Endothelial cell of hepatic sinusoid (primary cell): ENCODE measurements around the gene KLF11.
"Not testable (repeated sequence)": the region's sequence is repeated elsewhere in the genome, so short reads cannot be mapped to it uniquely, and the experiment has no call there.

ENCODE experiments used
- in situ Hi-C: cut with HindIII; loops from 2 replicates; pipeline ENCODE4 v1.10.0; 2017; ENCODE audit warnings: low sequenced_read_pairs

The KLF11 gene

DNA sequence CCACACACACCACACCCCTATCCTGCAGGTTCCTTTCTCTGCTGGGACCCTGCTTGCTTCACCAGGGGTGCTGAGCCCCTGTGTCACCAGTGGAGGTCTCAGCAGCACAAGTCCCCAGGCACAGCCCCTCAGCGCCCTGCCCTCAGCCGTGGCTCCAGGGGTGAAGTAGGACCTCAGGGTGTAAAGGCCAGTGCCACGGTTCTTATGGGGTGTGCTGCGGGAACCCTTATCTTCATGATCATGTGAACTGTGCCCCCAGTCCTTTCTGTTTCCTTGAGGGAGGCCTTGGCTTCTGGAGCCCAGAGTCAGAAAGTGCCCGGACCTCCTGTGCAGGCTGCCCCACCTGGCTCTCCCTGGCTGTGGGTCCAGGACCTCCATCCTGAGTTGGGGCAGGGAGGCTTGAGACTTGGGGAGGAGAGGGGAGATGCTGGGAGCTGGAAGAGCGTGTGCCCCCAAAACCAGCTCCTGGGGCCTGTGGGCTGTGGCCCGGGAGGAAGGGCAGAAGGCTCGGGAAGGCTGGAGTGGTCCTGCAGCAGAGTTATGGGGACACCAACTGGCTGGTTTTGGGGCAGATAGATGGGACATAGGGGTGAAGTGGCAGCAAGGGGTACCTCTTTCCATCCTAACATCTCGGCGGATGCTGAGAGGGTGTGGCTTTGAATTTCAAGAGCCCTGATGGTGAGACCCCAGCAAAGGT lies 20.2 kb upstream of the KLF11 start:
- in situ Hi-C loops, result no loop called here

DNA sequence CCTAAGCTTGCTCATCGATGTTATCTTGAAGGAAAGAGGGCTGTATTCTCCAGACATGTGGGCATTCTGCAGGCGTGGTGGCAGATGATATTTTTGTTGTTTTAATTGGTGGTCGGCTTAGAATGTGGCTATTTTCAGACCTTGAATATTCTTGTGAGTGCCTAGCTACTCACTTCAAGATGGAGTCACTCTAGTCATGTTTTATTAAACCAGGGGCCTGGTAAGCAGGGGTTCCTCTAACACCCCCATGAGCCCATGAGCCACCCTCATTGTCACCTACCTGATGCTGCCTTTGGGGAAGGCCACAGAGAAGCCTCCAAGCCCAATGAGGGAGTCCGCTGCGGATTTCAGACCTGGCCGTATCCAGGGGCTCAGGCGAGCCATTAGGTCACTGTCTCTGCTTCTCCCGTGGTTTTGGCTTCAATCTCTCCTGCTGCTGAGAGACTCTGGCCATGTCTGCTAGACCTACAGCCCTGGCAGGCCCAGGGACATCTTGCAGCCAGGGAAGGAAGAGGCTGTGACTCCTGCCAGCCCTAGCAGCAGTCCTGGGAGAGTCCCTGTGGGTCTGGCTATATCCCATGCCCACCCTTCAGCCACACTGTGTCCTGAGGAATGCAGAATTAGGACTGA lies 16.3 kb upstream of the KLF11 start:
- in situ Hi-C loops, result loop anchor here (5.0 kb wide), 1 partner anchor 55 kb away; no protein-coding TSS in a partner anchor

DNA sequence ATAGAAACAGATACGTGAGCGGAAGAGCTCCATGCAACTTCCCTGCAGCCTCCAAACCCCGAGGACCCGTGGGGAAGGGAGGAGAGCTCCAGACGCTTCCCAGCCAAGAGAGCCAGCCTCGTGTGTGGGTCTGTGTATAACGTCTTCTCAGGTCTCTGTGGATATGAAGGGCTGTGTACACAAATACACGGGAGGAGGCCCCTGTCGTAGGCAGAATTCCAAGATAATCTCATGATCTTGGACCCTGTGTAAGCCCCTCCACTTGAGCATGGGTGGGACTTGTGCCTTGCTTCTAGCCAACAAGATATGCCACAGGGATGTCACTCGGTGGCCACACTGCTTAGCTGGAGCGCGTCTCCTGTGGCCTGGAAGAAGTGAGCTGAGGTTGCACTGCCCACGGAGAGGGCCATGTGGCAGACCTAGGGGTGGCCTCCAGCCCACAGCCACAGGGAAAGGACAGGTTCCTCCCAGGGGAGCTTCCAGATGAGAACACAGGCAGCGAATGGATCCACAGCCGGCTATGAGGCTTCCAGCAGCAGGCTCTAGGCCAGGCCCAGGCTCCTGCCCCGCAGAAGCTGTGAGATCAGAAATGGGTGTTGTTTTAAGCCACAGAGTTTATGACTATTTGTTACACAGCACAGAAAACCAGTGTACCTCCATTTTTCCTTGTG lies 15.6 kb upstream of the KLF11 start:
- in situ Hi-C loops, result loop anchor here (5.0 kb wide), 1 partner anchor 55 kb away; no protein-coding TSS in a partner anchor

DNA sequence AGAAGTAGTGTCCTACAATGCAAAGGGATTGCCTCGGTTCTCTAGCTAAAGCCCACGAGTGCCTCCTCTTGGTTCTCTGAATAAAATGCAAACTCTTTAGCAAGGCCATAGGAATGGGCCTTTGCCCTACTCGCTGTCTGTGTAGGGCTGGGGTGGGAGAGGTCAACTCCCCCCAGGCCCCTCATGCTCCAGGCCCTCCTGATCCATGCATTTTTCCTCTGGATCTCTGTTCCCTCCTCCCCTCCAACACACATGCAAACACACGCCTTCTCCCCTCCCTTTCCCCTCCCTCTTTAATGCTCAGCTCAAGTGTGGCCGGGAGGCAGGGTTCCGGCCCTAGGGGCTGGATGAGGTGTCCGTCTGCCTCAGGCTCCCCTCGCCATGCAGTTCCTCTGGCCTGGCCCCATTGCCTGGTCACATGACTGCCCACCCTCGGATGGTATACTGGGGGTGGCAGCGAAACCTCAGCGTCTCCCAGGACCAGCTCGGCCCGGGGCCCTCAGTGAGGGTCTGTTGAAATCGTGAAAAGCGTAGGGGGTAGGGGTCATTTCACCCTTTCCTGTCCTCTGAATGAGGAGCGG lies 14.9 kb upstream of the KLF11 start:
- in situ Hi-C loops, result loop anchor here (5.0 kb wide), 1 partner anchor 56 kb away; no protein-coding TSS in a partner anchor

DNA sequence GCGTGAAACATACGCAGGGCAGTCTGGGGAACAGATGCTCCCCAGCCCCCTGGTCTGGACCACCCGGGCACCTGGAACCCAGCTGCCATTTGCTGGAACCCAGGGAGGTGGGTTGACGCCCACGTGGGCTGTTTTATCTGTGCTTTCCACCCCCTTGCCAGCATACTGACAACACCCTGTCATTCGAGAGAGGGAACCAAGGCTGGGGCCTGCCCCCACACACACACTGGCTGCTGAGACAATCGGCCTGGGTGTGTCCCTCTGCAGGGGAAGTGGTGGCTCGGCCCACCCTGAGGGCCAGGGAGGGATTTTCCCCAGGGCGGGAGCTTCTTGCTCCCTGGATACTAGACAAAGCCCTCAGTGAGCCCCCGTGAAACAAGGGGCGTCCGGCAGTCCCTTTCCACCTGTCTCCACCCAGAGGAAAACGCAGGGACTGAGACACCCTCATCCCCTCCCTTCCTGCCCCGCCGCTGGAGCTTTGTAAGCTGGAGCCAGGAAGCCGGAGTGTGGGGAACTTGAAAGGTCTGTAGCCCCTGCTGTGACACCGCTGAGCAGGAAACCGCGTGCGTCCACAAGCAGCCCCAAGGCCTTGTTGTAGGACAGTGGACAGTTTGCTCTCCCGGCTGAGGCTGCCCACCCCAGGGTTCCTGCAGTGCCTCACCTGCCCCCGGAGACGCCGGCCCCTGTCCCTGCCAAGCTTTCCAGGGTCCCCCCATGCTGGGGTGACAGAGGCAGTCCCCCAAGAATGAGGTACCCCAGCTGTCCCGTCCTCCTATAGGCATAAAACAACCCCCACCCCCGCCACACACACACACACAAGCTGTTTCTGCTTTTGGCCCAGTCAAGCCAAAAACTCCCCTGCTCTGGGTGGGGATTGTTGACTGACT lies 14.1 kb upstream of the KLF11 start:
- in situ Hi-C loops, result loop anchor here (5.0 kb wide), 1 partner anchor 57 kb away; no protein-coding TSS in a partner anchor

DNA sequence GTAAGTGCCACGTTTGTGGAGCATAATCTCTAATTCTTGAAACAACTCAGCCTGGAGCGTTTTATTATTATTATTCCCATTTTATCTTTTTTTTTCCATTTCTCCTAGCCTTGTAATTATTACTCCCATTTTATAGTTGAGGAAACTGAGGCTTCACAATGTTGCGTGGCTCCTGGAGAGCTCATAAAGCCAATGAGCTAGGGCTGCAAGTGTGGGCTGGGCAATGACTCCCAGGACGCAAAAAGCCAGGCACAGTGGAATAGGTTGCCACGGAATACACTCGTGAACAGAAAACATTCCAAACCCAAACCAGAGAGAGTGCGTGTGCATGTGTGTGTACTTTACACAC lies 13.5 kb upstream of the KLF11 start:
- in situ Hi-C loops, result loop anchor here (5.0 kb wide), 1 partner anchor 58 kb away; no protein-coding TSS in a partner anchor

DNA sequence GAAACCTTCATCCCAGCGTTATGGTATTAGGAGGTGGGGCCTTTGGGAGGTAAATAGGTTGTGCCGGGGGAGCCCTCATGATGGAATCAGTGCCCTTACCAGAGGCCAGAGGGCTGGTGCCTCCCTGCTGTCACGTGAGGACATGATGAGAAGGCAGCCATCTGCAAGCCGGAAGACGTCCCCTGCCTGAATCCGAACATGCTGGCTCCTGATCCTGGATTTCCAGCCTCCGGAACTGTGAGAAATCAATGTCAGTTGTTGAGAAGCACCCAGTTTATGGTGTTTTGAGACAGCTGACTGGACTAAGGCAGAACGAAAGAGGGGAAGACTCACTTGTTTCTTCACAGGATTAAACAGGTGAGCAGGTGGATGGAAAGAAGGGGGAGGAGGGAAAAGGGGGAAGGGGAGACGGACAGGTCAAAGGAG lies 13.0 kb upstream of the KLF11 start:
- in situ Hi-C loops, result no loop called here

DNA sequence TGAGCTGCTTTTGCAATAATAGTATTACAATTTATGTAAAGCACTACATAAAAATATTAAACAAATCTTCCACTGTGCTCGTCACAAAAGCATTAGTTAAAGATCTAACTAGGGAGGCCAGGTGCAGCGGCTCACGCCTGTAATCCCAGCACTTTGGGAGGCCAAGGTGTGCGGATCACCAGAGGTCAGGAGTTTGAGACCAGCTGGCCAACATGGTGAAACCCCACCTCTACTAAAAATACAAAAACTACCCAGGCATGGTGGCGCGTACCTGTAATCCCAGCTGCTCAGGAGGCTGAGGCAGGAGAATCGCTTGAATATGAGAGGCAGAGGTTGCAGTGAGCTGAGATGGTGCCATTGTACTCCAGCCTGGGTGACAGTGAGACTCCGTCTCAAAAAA lies 12.6 kb upstream of the KLF11 start:
- in situ Hi-C loops, result not testable (repeated sequence)

DNA sequence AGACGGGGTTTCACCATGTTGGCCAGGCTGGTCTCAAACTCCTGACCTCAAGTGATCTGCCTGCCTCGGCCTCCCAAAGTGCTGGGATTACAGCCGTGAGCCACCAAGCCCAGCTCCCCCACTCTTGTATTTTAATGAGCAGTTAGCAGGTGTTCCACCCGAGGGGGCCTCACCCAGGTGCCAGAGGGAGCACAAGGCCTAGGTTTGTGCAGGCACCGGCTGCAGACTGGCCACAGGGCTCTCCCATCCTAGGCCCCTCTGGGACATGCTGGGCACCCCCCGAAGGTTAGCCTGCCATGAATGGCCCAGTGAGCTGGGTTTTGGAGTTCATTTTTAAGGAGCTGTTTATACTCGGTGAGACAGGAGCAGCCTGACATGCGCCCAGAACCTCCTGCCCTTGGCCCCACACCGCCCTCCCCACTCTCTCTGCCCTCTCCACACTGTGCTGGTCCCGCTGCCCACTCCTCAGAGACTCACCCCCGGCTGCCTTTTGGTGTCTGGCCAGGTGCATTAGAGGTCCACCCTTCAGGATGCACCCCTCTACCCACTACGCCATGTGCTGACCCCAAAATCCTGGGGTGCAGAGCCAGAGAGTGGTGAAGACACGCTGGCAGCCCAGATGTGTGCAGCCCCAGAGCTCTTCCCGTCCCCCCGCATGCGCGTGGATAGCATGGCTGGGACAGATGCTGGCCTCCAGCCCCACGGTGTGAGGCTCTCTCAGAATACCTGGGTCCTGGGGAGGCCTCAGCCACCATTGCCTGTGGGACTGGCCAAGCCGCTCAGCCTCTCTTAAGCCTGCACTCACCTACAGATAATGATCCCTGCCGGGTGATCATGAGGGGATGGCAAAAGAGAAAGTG lies 11.2 kb upstream of the KLF11 start:
- in situ Hi-C loops, result no loop called here

DNA sequence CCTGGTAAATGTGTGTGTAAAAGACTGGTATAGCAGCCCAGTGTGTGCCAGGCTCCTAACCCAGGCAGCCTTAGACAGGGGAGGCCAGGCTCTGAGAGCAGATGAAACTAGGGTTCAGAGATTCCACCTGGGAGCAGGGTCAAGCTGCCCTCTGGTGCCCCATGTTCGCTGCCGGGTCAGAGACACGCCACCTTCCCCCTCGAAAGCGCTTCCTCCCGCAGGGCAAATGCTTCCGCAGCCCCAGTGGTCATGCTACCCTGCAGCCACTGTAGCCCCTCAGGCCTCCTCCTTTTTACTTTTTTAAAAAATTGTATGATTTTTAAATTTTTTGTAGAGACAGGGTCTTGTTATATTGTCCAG lies 10.6 kb upstream of the KLF11 start:
- in situ Hi-C loops, result no loop called here

DNA sequence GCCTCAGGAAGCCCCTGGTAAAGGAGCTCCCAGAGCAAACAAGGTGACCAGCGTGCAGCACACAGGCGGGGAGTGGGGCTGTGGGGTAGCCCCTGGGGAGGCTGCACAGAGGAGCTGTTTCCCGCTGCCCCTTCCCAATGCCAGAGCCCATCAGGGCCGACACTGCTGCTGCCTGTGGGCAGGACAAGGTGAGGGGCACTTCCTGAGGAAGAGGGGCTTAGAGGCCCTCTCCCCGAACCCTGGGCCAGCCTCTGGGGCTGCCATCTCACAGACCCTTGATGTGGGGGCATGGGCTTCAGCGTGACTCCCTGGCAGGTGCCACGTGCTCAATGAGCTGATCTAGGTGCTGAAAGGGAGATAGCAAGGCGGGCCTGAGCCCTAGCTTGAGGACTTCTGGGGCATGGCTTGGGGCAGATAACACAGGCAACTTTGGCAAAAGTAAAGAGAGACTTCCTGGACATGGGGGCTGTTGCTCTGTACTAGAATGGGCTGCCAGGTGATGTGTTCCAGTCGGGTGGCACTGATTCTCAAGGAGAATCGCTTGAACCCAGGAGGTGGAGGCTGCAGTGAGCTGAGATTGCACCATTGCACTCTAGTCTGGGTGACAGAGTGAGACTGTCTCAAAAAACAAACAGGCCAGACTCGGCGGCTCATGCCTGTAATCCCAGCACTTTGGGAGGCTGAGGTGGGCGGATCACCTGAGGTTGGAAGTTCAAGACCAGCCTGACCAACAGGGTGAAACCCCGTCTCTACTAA lies 9.9 kb upstream of the KLF11 start:
- in situ Hi-C loops, result no loop called here

DNA sequence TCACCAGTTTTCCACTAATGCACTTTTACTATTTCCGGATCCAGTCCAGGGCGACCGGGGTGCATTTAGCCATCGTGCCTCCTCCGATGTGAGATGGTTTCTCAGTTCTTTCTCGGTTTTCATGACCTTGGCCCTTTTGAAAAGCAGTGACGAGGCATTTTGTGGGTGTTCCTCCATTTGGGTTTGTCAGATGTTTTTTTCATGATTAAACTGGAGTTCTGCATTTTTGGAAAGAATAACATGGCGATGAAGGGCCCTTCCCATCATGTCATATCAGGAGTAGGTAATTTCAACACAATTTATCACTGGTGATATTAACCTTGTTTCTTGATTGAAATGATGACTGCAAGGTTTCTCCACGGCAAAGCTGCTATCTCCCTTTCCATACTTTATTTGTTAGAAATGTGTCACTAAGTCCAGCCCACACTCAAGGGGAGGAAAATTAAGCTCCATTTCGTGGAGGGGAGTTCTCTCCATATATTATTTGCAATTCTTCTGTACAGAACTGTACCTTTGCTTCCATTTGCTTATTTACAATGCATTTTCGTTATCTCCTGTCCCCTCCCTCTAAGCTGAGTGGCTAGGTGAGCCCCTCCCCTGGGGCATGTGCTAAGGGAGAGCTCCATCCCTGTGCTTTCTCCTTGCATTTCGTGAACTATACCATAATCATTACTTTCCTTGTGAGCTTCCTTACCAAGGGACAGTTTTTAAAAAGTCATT lies 8.9 kb upstream of the KLF11 start:
- in situ Hi-C loops, result no loop called here

DNA sequence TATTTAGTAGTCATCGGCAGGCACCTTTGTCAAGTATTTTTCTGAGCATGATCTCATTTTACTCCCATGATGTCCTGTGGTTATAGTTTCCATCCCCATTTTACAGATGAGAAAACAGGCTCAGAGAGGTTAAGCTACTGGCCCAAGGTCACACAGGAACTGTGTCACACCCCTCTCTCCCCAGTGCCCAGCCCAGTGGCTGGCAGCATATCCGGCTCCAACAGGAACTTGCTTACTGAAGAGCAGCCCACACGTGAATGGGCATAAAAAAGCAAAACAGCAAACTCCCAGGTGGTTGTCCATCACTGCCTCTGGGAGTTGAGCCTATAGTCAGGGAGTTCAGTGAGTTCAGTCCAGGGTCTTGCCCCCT lies 8.3 kb upstream of the KLF11 start:
- in situ Hi-C loops, result no loop called here

DNA sequence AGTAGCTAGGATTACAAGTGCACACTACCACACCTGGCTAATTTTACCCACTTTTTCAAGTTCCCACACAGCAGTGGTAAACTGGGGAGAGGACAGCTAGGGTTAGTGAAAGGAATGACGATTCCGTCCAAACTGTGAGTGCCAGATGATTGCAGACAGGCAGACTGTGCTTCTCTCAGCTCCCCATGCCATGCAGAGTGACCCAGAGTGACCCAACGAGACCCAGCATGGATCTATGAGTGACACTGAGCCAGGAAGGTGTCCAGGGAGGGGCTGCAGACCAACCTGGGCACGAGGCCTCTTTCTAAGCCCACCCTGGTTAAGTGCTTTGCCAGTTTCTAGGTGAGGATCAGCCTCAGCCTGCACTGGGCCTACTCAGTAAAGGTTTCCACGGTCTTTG lies 7.7 kb upstream of the KLF11 start:
- in situ Hi-C loops, result no loop called here

DNA sequence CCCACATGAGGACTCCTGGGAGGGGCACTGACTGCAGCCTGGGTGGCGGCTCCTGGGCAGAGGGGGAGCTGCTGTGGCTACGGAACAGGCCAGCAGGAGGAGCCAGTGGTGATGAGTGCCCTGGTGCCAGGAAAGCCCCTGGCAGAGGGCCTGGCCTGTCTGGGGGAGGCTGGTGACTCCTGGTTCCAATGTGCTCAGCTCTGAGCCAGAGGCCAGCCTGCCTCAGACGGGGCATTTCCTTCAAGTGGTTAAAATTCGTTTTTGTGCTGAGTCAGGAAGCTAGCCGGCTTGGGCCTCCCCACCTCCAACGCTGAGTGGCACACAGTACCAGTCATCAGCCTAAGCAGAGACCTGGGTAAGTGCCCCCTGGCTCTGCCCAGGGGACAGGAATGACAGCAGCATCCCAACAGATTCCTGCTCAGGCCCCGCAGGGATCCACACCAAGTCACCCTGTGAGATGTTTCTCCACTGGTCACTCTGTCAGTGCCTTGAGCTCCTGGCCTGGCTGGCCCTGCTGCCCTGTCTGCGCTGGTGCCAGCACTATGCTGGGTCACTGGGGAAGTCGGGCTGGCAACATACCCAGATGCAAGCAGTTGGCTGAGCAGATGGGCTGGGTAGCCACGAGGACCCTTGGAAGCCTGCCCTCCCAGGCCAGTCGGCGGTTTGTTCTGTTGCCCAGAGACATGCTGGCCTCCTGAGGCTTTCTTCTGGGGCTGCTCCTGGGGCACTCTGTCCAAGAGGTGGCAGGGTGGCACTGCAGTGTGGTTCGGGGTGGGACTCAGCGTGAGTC lies 7.1 kb upstream of the KLF11 start:
- in situ Hi-C loops, result no loop called here

DNA sequence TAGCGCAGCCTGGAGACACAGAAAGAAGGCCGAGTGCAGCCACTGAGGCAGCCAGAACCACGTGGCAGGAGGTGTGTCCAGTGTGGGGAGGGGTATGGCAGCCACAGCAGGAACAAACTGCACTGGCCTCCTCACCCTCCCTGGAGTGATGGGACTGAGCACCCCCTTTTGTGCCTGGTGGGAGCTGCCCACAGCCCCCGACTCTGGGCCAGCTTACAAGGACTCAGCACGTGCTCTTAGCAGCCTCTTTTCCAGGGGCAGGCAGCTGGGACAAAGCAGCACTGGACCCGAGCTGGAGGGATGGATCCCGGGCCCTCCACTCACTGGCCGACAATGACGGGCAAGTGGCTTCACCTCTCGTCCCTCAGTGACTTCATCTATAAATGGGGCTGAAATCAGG lies 5.2 kb upstream of the KLF11 start:
- in situ Hi-C loops, result no loop called here

DNA sequence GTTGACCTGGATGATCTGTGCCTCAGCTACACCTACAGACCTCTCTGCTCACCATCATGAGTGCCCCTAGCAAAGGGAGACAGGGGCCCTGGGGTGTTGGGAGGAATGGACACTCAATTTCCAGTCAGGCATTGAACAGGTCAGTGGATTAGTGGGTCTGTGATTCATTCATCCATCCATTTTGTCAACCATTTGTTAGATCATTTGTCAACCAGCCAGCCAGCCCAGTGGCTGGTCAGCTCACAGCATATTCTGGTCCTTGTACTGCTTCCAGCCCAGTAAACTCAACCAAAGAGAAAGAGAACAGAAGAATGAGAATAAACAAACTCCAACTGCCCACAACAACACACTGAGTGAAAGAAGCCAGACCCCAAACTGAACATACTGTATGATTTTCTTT lies 4.6 kb upstream of the KLF11 start:
- in situ Hi-C loops, result no loop called here
